ENCODE data around the gene CHAC2.

Gene CHAC2

GRCh38 chr2:53778536-53779162 is 11.0 kb downstream of the CHAC2 start:
- TF ChIP-seq CTCF (IDR thresholded peaks at IDR 0.05; ENCODE audit: extremely low read depth, missing control alignments) = no peak
- DNase-seq (ENCODE audit: low spot score) = no peak

DNA sequence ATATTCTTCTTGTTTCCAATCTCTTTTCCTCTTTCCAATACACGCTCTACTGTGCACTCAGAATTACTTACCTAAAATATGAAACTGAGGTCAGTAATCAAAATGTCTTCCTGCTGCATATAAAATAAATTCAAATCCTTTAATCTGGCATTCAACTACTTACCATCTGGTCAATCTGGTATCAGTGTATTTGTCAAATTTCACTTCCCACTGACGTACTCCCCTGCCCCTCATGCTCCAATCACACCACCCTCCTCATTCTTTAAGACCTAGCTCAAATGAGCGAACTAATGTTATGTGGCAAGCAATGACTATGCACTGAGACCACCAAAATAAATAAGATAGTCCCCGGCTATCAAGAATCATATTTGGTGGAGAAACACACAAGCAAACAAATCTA is 12.5 kb downstream of the CHAC2 start:
- no peak for DNase-seq (ENCODE audit: low spot score)
- TF ChIP-seq CTCF (IDR thresholded peaks at IDR 0.05; ENCODE audit: extremely low read depth, missing control alignments) = no peak

- TF ChIP-seq CTCF (IDR thresholded peaks at IDR 0.05; ENCODE audit: extremely low read depth, missing control alignments) = no peak
- DNase-seq (ENCODE audit: low spot score) = no peak
Measured at GRCh38 chr2:53782676-53783075, 15.1 kb downstream of the CHAC2 start.

DNA sequence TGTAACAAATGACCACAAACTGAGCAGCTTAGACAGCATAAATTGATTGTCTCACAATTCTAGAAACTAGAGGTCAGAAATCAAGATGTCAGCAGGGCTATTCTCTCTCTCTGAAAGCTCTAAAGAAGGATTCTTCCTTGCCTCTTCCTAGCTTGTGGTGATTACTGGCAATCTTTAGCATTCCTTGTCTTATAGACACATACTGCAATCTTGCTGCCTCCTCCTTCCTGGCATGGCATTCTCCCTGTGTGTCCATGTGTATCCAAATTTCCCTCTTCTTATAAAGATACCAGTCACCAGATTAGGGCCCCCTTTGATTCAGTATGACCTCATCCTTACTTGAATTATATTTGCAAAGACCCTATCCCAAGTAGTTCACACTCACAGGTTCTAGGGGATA is 16.8 kb downstream of the CHAC2 start:
- no peak for DNase-seq (ENCODE audit: low spot score)
- no peak for TF ChIP-seq CTCF (IDR thresholded peaks at IDR 0.05; ENCODE audit: extremely low read depth, missing control alignments)

DNA sequence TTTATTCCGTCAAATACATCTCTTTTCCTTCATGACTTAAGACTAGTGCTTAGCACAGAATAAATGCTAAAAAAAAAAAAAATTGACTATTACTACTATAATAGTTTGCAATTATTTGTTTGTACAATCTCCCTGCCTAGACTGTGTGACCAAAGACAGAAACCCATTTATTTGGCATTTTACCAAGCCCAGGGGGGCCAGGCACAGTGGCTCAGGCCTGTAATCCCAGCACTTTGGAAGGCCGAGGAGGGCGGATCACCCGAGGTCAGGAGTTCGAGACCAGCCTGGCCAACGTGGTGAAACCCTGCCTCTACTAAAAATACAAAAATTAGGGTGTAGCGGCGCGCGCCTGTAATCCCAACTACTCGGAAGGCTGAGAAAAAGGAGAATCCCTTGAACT is 17.8 kb downstream of the CHAC2 start:
- no peak for TF ChIP-seq CTCF (IDR thresholded peaks at IDR 0.05; ENCODE audit: extremely low read depth, missing control alignments)
- DNase-seq (ENCODE audit: low spot score) = no peak

DNA sequence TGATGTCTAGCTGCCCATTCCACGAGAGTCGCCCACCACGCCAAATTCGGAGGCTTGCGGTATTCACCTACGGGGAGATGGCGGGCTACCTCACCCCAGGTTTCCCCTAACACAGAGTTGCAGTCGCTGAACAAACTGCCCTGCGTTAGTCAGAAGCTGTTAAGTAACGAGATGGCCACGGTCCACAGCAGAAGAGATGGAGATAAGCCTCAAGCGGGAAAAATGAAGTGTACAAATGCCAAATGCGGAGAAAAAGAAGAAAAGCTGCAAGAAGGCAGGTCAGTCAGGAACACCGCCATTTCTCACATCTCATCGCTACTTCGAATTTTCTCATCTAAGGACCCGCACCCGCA is 18.7 kb downstream of the CHAC2 start:
- DNase-seq (ENCODE audit: low spot score) = peak; percentile 17
- no peak for TF ChIP-seq CTCF (IDR thresholded peaks at IDR 0.05; ENCODE audit: extremely low read depth, missing control alignments)

DNA sequence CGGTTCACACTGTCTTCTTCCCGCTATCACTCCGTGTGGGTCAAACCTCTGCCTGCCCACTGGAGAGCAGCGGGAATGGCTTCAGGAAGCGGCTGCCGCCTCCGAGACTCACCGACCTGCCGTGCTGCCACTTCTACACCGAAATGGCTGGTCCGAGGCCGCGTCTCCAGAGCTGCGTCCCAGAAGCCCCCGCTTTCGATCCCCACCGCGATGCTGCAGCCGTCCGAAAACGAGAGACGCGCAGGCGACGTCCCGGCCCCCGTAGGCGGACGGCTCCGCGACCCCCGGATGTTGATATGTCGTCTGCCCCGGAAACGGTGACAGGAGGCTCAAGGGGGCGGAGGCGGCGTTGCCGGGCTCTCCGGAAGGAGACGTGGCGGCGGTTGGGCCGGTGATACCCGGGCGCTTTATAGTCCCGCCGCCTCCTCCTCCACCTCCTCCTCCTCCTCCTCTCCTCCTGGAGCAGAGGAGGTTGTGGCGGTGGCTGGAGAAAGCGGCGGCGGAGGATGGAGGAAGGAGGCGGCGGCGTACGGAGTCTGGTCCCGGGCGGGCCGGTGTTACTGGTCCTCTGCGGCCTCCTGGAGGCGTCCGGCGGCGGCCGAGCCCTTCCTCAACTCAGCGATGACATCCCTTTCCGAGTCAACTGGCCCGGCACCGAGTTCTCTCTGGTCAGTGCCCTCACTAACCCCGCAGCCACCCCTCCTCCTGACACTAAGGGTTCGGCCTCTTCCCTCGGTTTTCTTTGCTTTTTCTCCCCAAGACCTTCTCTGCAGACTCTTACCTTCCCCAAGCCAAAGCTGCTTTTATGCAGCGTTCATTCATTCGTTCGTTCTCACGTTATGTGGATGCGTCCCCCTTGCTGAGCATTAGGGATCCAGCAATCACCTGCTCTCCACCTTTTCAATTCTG is 19.4 kb downstream of the CHAC2 start, which contains the start of the genes ASB3 and ERLEC1:
Gene ASB3, minus strand, starts transcription at position 249 of the 909 bp plus-strand sequence. CDS start 21,381 bp downstream, outside the sequence.
Gene ERLEC1, plus strand, starts transcription at position 340 of the 909 bp plus-strand sequence. Its CDS starts 167 bp downstream, at position 507.
- TF ChIP-seq CTCF (IDR thresholded peaks at IDR 0.05; ENCODE audit: extremely low read depth, missing control alignments) = no peak
- DNase-seq (ENCODE audit: low spot score) = peak; percentile 88

Data from GM20000 (cell line).